ENCODE data around the gene ANO3.

The ANO3 gene

GRCh38 chr11:26527685-26528084 is 195.8 kb downstream of the ANO3 start:
- H4K5ac ChIP-seq (ENCODE audit: low read length): no peak overlapping the region
- no peak overlapping the region for H3K56ac ChIP-seq (ENCODE audit: low read length)
- H4K8ac ChIP-seq (ENCODE audit: low read depth, low read length): no peak overlapping the region
- no peak overlapping the region for H3K4ac ChIP-seq (ENCODE audit: low read depth, low read length)
- no peak for DNase-seq
- H3K18ac ChIP-seq (ENCODE audit: low read length): no peak overlapping the region
- H2BK15ac ChIP-seq (replicated peaks; ENCODE audit: low read depth): no peak overlapping the region
- no peaks in the 10 kb centered on the region for H3K79me1 ChIP-seq (ENCODE audit: low read length)
- H3K4me3 ChIP-seq (ENCODE audit: low read length): no peak overlapping the region
- H2BK120ac ChIP-seq (ENCODE audit: low read depth, low read length): no peak overlapping the region
- no peaks in the 10 kb centered on the region for H3K4me1 ChIP-seq (ENCODE audit: control insufficient read depth, low read depth, low read length)
- H3K27ac ChIP-seq (ENCODE audit: low read depth, low read length): no peak overlapping the region
- no peak overlapping the region for H3K4me2 ChIP-seq (ENCODE audit: low read length)
- no peak overlapping the region for H2BK5ac ChIP-seq (ENCODE audit: low read length)
- H2AK5ac ChIP-seq (ENCODE audit: low read length): no peak overlapping the region
- no peaks in the 10 kb centered on the region for H3K27me3 ChIP-seq (ENCODE audit: insufficient read depth, low read length, poor library complexity)
- no peak overlapping the region for H3K23ac ChIP-seq (ENCODE audit: low read length)
- no CpG with 5 or more reads among the region's 1 CpG for WGBS (ENCODE audit: extremely low coverage, insufficient coverage, low lambda C conversion rate)
- no peaks in the 10 kb centered on the region for H3K79me2 ChIP-seq (ENCODE audit: control insufficient read depth, insufficient read depth, low read length)
- no peaks in the 10 kb centered on the region for H3K36me3 ChIP-seq (ENCODE audit: control insufficient read depth, insufficient read depth, low read length)
- H3K9ac ChIP-seq (ENCODE audit: low read length): no peak overlapping the region

- H3K4ac ChIP-seq (ENCODE audit: low read depth, low read length): no peak overlapping the region
- no peak for DNase-seq
- no CpG with 5 or more reads among the region's 4 CpGs for WGBS (ENCODE audit: extremely low coverage, insufficient coverage, low lambda C conversion rate)
These were observed 205.4 kb downstream of the ANO3 start for GRCh38 chr11:26537341-26537740.

GRCh38 chr11:26539517-26539916 is 207.6 kb downstream of the ANO3 start:
- H3K27ac ChIP-seq (ENCODE audit: low read depth, low read length): no peak overlapping the region
- no peak overlapping the region for H3K4ac ChIP-seq (ENCODE audit: low read depth, low read length)
- no peak overlapping the region for H3K9ac ChIP-seq (ENCODE audit: low read length)
- H3K4me3 ChIP-seq (ENCODE audit: low read length): no peak overlapping the region
- no peaks in the 10 kb centered on the region for H3K36me3 ChIP-seq (ENCODE audit: control insufficient read depth, insufficient read depth, low read length)
- H4K5ac ChIP-seq (ENCODE audit: low read length): no peak overlapping the region
- H2BK5ac ChIP-seq (ENCODE audit: low read length): no peak overlapping the region
- no peak overlapping the region for H2BK120ac ChIP-seq (ENCODE audit: low read depth, low read length)
- no peaks in the 10 kb centered on the region for H3K79me2 ChIP-seq (ENCODE audit: control insufficient read depth, insufficient read depth, low read length)
- no peaks in the 10 kb centered on the region for H3K4me1 ChIP-seq (ENCODE audit: control insufficient read depth, low read depth, low read length)
- H3K56ac ChIP-seq (ENCODE audit: low read length): no peak overlapping the region
- no CpG with 5 or more reads among the region's 3 CpGs for WGBS (ENCODE audit: extremely low coverage, insufficient coverage, low lambda C conversion rate)
- H2AK5ac ChIP-seq (ENCODE audit: low read length): no peak overlapping the region
- no peak overlapping the region for H3K4me2 ChIP-seq (ENCODE audit: low read length)
- no peaks in the 10 kb centered on the region for H3K79me1 ChIP-seq (ENCODE audit: low read length)
- H3K27me3 ChIP-seq (ENCODE audit: insufficient read depth, low read length, poor library complexity): no peaks in the 10 kb centered on the region
- no peak overlapping the region for H3K18ac ChIP-seq (ENCODE audit: low read length)
- no peak for DNase-seq
- H2BK15ac ChIP-seq (replicated peaks; ENCODE audit: low read depth): no peak overlapping the region
- no peak overlapping the region for H4K8ac ChIP-seq (ENCODE audit: low read depth, low read length)
- H3K23ac ChIP-seq (ENCODE audit: low read length): no peak overlapping the region

More at GRCh38 chr11:26537341-26537740, 205.4 kb downstream of the ANO3 start:
- Histone ChIP-seq H2BK120ac (ENCODE audit: low read depth, low read length) (no peak overlapping the region), H3K56ac (ENCODE audit: low read length) (no peak overlapping the region), H3K79me1 (ENCODE audit: low read length) (no peaks in the 10 kb centered on the region), H2BK5ac (ENCODE audit: low read length) (no peak overlapping the region), H3K23ac (ENCODE audit: low read length) (no peak overlapping the region), H3K18ac (ENCODE audit: low read length) (no peak overlapping the region), H3K4me3 (ENCODE audit: low read length) (no peak overlapping the region), H2BK15ac (replicated peaks; ENCODE audit: low read depth) (no peak overlapping the region), H4K8ac (ENCODE audit: low read depth, low read length) (no peak overlapping the region), H3K4me2 (ENCODE audit: low read length) (no peak overlapping the region), H3K9ac (ENCODE audit: low read length) (no peak overlapping the region), H3K36me3 (ENCODE audit: control insufficient read depth, insufficient read depth, low read length) (no peaks in the 10 kb centered on the region), H3K27ac (ENCODE audit: low read depth, low read length) (no peak overlapping the region), H3K27me3 (ENCODE audit: insufficient read depth, low read length, poor library complexity) (no peaks in the 10 kb centered on the region), H2AK5ac (ENCODE audit: low read length) (no peak overlapping the region), H3K4me1 (ENCODE audit: control insufficient read depth, low read depth, low read length) (no peaks in the 10 kb centered on the region), H3K79me2 (ENCODE audit: control insufficient read depth, insufficient read depth, low read length) (no peaks in the 10 kb centered on the region), H4K5ac (ENCODE audit: low read length) (no peak overlapping the region)

- no peak overlapping the region for H3K4ac ChIP-seq (ENCODE audit: low read depth, low read length)
- no peak overlapping the region for H3K4me3 ChIP-seq (ENCODE audit: low read length)
- H3K9ac ChIP-seq (ENCODE audit: low read length): no peak overlapping the region
- no peaks in the 10 kb centered on the region for H3K36me3 ChIP-seq (ENCODE audit: control insufficient read depth, insufficient read depth, low read length)
- no peak for DNase-seq
- H4K5ac ChIP-seq (ENCODE audit: low read length): no peak overlapping the region
- no peak overlapping the region for H3K56ac ChIP-seq (ENCODE audit: low read length)
- no peaks in the 10 kb centered on the region for H3K79me2 ChIP-seq (ENCODE audit: control insufficient read depth, insufficient read depth, low read length)
- no peak overlapping the region for H4K8ac ChIP-seq (ENCODE audit: low read depth, low read length)
- no peaks in the 10 kb centered on the region for H3K4me1 ChIP-seq (ENCODE audit: control insufficient read depth, low read depth, low read length)
- H2AK5ac ChIP-seq (ENCODE audit: low read length): no peak overlapping the region
- H3K27ac ChIP-seq (ENCODE audit: low read depth, low read length): no peak overlapping the region
- WGBS (ENCODE audit: extremely low coverage, insufficient coverage, low lambda C conversion rate): no CpG with 5 or more reads among the region's 2 CpGs
- no peak overlapping the region for H2BK5ac ChIP-seq (ENCODE audit: low read length)
- no peaks in the 10 kb centered on the region for H3K79me1 ChIP-seq (ENCODE audit: low read length)
- H3K18ac ChIP-seq (ENCODE audit: low read length): no peak overlapping the region
- no peak overlapping the region for H3K23ac ChIP-seq (ENCODE audit: low read length)
- H3K27me3 ChIP-seq (ENCODE audit: insufficient read depth, low read length, poor library complexity): no peaks in the 10 kb centered on the region
- H2BK120ac ChIP-seq (ENCODE audit: low read depth, low read length): no peak overlapping the region
- H3K4me2 ChIP-seq (ENCODE audit: low read length): no peak overlapping the region
- H2BK15ac ChIP-seq (replicated peaks; ENCODE audit: low read depth): no peak overlapping the region
These were observed 209.9 kb downstream of the ANO3 start for GRCh38 chr11:26541870-26542269.

GRCh38 chr11:26549176-26549575 is 217.2 kb downstream of the ANO3 start:
- DNase-seq: peak; percentile 63
- Histone ChIP-seq H4K8ac (ENCODE audit: low read depth, low read length) (no peak overlapping the region), H3K23ac (ENCODE audit: low read length) (no peak overlapping the region), H3K18ac (ENCODE audit: low read length) (no peak overlapping the region), H2BK5ac (ENCODE audit: low read length) (no peak overlapping the region), H4K5ac (ENCODE audit: low read length) (no peak overlapping the region), H2AK5ac (ENCODE audit: low read length) (no peak overlapping the region), H3K4me3 (ENCODE audit: low read length) (no peak overlapping the region), H3K27ac (ENCODE audit: low read depth, low read length) (no peak overlapping the region), H3K79me1 (ENCODE audit: low read length) (no peaks in the 10 kb centered on the region), H2BK120ac (ENCODE audit: low read depth, low read length) (no peak overlapping the region), H3K56ac (ENCODE audit: low read length) (no peak overlapping the region), H3K4ac (ENCODE audit: low read depth, low read length) (no peak overlapping the region), H3K9ac (ENCODE audit: low read length) (no peak overlapping the region), H3K4me1 (ENCODE audit: control insufficient read depth, low read depth, low read length) (no peaks in the 10 kb centered on the region), H3K36me3 (ENCODE audit: control insufficient read depth, insufficient read depth, low read length) (no peaks in the 10 kb centered on the region), H3K27me3 (ENCODE audit: insufficient read depth, low read length, poor library complexity) (no peaks in the 10 kb centered on the region), H3K79me2 (ENCODE audit: control insufficient read depth, insufficient read depth, low read length) (no peaks in the 10 kb centered on the region), H2BK15ac (replicated peaks; ENCODE audit: low read depth) (no peak overlapping the region), H3K4me2 (ENCODE audit: low read length) (no peak overlapping the region)
- no CpG with 5 or more reads among the region's 2 CpGs for WGBS (ENCODE audit: extremely low coverage, insufficient coverage, low lambda C conversion rate)

- no peak overlapping the region for H4K5ac ChIP-seq (ENCODE audit: low read length)
- H3K4me1 ChIP-seq (ENCODE audit: control insufficient read depth, low read depth, low read length): no peaks in the 10 kb centered on the region
- H3K79me2 ChIP-seq (ENCODE audit: control insufficient read depth, insufficient read depth, low read length): no peaks in the 10 kb centered on the region
- no peaks in the 10 kb centered on the region for H3K36me3 ChIP-seq (ENCODE audit: control insufficient read depth, insufficient read depth, low read length)
- H3K4me3 ChIP-seq (ENCODE audit: low read length): no peak overlapping the region
- no peak overlapping the region for H3K4me2 ChIP-seq (ENCODE audit: low read length)
- no peak overlapping the region for H3K9ac ChIP-seq (ENCODE audit: low read length)
- no peak for DNase-seq
- no peak overlapping the region for H3K18ac ChIP-seq (ENCODE audit: low read length)
- H2BK5ac ChIP-seq (ENCODE audit: low read length): no peak overlapping the region
- WGBS (ENCODE audit: extremely low coverage, insufficient coverage, low lambda C conversion rate): no CpG with 5 or more reads among the region's 1 CpG
- H2BK120ac ChIP-seq (ENCODE audit: low read depth, low read length): no peak overlapping the region
- H3K56ac ChIP-seq (ENCODE audit: low read length): no peak overlapping the region
- no peak overlapping the region for H3K27ac ChIP-seq (ENCODE audit: low read depth, low read length)
- no peak overlapping the region for H4K8ac ChIP-seq (ENCODE audit: low read depth, low read length)
- H2BK15ac ChIP-seq (replicated peaks; ENCODE audit: low read depth): no peak overlapping the region
- H2AK5ac ChIP-seq (ENCODE audit: low read length): no peak overlapping the region
- no peaks in the 10 kb centered on the region for H3K27me3 ChIP-seq (ENCODE audit: insufficient read depth, low read length, poor library complexity)
- no peak overlapping the region for H3K23ac ChIP-seq (ENCODE audit: low read length)
- H3K4ac ChIP-seq (ENCODE audit: low read depth, low read length): no peak overlapping the region
- no peaks in the 10 kb centered on the region for H3K79me1 ChIP-seq (ENCODE audit: low read length)
These were observed 218.1 kb downstream of the ANO3 start for GRCh38 chr11:26550022-26550421.
